Small intestine (tissue), 7 donors: Measurements from ENCODE around the gene C19orf38. TPM values are rescaled to one million over a fixed set of nuclear protein-coding genes. Genes with fewer than 3 reads are reported as not detected.
"Not testable (repeated sequence)": the region's sequence is repeated elsewhere in the genome, so short reads cannot be mapped to it uniquely, and the experiment has no call there.

ENCODE experiments used
- DNase-seq, 2 donors: peaks; one replicate each; pipeline versions ENCODE4 v3.0.0 to v3.0.0-alpha.2; 2013
- FAIRE-seq: peaks from 2 replicates; lab custom pipeline; 2012; peaks lifted over from hg19 to GRCh38; lab: Jason Lieb, UNC
- H3K27ac ChIP-seq, 3 donors: one replicate each; pipeline ENCODE4 v1.5.1; 2013; ENCODE audit warnings: low read length in 2 of 3, mild to moderate bottlenecking in 2 of 3, control low read depth in 1 of 3, inconsistent platforms in 1 of 3, low read depth in 1 of 3, moderate library complexity in 1 of 3
- H3K27me3 ChIP-seq, 3 donors: one replicate each; pipeline ENCODE4 v1.6.1; 2013; ENCODE audit warnings: low read length in 3 of 3, inconsistent platforms in 1 of 3; ENCODE audit not compliant: control insufficient read depth in 3 of 3, insufficient read depth in 3 of 3
- H3K36me3 ChIP-seq, 3 donors: one replicate each; pipeline ENCODE4 v1.6.1; 2013; ENCODE audit warnings: low read length in 3 of 3, inconsistent platforms in 1 of 3, low read depth in 1 of 3, mild to moderate bottlenecking in 1 of 3, moderate library complexity in 1 of 3; ENCODE audit not compliant: control insufficient read depth in 3 of 3, insufficient read depth in 2 of 3
- H3K4me1 ChIP-seq, 3 donors: one replicate each; pipeline ENCODE4 v1.6.1; 2013; ENCODE audit warnings: low read length in 2 of 3, inconsistent platforms in 1 of 3, low read depth in 1 of 3, mild to moderate bottlenecking in 1 of 3, moderate library complexity in 1 of 3; ENCODE audit not compliant: control insufficient read depth in 3 of 3, insufficient read depth in 2 of 3
- H3K4me3 ChIP-seq, 3 donors: one replicate each; pipeline ENCODE4 v1.5.1; 2013; ENCODE audit warnings: low read length in 3 of 3, control low read depth in 1 of 3, inconsistent platforms in 1 of 3, low read depth in 1 of 3, mild to moderate bottlenecking in 1 of 3, moderate library complexity in 1 of 3
- H3K9me3 ChIP-seq, 2 donors: one replicate each; pipeline ENCODE4 v1.6.1; 2013; ENCODE audit warnings: low read depth in 1 of 2, low read length in 1 of 2; ENCODE audit not compliant: control insufficient read depth in 2 of 2, insufficient read depth in 1 of 2
- WGBS, 3 donors: extraction: QIAGEN DNeasy Blood & Tissue Kit; methylation state at CpG; one replicate each; pipeline ENCODE4 v1.1.7; 2013; 5-methylcytosine and 5-hydroxymethylcytosine counted together
- polyA plus RNA-seq, 4 donors: library from polyadenylated mRNA; stranded (reverse) in 3 of 4; unstranded in 1 of 4; fragments of 200-250 nt in 3 of 4; fragments of 120-200 nt in 1 of 4; gene quantifications; one replicate each; pipeline versions ENCODE4 v1.2.1 to v1.2.3, GENCODE V29; 2013
- donor health status: healthy with polysubstance abuse.
- donor health status: control.
- donor health status: control.
- donor health status: Bipolar disorder and iron deficiency.
- donor health status: healthy.

C19orf38 gene
- polyA plus RNA-seq, 4 donors: 1.1 to 2.6 (median 1.8) TPM

DNA sequence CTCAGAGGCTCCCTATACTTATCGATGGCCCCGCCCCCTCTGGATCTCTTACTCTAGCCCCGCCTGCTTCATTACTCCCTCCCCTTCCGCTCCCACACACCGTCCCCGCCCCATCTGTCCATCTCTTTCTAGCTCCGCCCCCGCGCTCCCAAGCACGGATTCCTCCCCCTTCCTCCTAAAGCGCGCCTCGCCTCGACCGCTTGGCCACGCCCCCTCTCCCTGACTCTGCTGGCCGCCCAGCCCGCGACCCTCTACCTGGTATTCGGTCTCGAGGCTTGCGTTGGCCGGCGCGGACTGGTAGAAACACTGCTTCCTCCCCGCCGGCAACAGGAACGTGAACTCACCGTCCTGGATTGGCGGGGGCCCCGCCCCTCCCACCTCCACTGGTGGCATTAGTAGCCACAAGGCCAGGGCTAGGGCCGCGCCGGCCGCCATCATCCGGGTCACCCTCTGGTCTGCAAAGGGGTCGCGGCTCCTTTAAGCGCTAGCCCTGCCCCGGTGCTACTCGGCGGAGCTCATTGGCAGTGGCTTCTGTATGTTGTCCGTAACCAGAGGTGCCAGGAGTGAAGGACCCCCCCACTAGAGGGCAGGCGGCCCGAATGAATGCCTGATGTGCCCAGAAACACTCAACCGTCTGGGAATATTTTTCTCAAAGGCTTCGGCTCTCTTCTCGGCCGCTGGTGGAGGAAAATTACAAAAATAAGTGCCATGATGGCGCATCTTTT is 12.3 kb upstream of the C19orf38 start, which contains the start of gene TMED1:
TMED1 (minus strand) TSS at position 459 of the 725 bp plus-strand sequence; CDS start at position 438, 21 bp downstream.
- FAIRE-seq (no peak), DNase-seq (peak; percentile 92 to 99)
- peak within 1 kb of the TSS; percentile 92 to 100 (median 93) for H3K27ac ChIP-seq
- 0 to 1% (median 1%) methylated on average over 50 of the region's 50 CpGs for WGBS, 3 donors
- H3K36me3 ChIP-seq: peaks cover 3 to 43% (median 11%) of the 10 kb centered on the region in 3 donors
- peaks cover 0 to 14% (median 0%) of the 10 kb centered on the region in 3 donors for H3K4me1 ChIP-seq
- H3K27me3 ChIP-seq: no peaks in the 10 kb centered on the region
- H3K4me3 ChIP-seq: peak within 1 kb of the TSS; percentile 37 to 96 (median 70)
- H3K9me3 ChIP-seq: peaks cover 0 to 12% of the 10 kb centered on the region in 2 donors

DNA sequence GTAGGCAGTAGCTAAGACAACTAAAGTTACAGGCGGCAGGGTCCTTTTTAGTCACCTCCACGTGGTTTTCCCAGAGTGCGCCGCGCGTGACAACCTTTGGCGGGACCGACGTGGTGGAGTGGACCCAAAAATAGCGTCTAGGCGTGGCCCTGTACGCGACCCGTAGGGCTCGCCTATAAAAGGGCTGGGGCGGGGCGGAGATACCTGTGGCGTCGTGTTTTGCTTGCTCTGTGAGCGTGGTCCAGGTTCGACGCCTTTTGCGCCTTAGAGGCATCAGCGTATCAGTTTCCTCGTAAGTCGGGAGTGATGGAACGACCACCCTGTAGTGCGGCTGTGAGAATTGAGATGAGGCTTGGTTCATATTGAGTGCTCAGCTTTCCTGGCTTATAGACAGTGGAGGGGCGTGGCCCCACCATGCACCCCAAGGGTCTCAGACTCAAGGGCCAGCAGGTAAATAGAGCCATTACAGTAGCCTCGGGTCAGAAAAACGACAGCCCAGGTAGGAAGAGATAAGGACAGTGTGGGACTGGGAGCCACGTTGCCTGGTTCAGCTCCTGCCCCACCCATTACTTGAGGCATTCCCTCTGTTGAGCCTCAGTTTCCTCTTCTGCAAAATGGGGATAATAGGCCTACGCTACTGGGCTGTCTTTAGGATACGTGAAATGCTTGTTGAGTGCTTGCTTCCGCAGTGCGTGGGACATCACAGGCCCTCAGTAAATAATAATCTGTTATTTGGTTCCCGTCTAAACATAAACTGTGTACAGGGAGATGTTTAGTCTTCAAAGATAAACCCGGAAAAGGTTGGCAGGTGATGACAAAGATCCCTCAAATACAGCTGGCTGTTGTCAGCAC is 11.5 kb upstream of the C19orf38 start:
- Histone ChIP-seq H3K4me1 (peaks cover 0 to 14% (median 0%) of the 10 kb centered on the region in 3 donors), H3K4me3 (peak overlapping the region in 2 of 3 donors; percentile 70 to 96), H3K27me3 (no peaks in the 10 kb centered on the region), H3K9me3 (peaks cover 0 to 12% of the 10 kb centered on the region in 2 donors), H3K27ac (peak overlapping the region; percentile 92 to 100 (median 93)), H3K36me3 (peaks cover 3 to 35% (median 5%) of the 10 kb centered on the region in 3 donors)
- WGBS, 3 donors: 34 to 38% (median 37%) methylated on average over 38 of the region's 38 CpGs
- peak; percentile 86 to 94 for DNase-seq
- FAIRE-seq: no peak

GRCh38 chr19:10837649-10838048 is 10.6 kb upstream of the C19orf38 start:
- H3K27ac ChIP-seq, H3K27me3 ChIP-seq, DNase-seq, FAIRE-seq, H3K4me3 ChIP-seq: not testable (repeated sequence)
- Histone ChIP-seq H3K9me3 (peaks cover 0 to 12% of the 10 kb centered on the region in 2 donors), H3K36me3 (peaks cover 2 to 26% (median 3%) of the 10 kb centered on the region in 3 donors), H3K4me1 (peaks cover 0 to 14% (median 0%) of the 10 kb centered on the region in 3 donors)
- WGBS, 3 donors: 95 to 96% (median 96%) methylated on average over 7 of the region's 7 CpGs

DNA sequence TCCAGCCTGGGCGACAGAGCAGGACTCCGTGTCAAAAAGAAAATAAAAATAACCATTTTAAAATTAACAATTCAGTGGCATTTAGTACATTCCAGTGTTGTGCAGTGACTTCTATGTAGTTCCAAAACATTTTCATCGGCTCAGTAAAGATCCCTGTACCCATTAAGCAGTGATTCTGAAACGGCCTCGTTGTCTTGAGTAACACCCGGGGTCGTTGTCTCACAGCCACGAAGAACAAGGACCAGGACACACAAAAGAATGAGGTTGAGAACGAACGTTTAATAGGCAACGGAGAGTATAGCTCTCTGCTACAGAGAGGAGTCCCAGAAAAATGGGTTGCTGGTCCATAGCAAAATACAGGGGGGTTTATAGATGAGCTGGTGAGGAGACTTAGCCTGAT is 9.8 kb upstream of the C19orf38 start:
- no peak overlapping the region for H3K27ac ChIP-seq
- no peak for DNase-seq

DNA sequence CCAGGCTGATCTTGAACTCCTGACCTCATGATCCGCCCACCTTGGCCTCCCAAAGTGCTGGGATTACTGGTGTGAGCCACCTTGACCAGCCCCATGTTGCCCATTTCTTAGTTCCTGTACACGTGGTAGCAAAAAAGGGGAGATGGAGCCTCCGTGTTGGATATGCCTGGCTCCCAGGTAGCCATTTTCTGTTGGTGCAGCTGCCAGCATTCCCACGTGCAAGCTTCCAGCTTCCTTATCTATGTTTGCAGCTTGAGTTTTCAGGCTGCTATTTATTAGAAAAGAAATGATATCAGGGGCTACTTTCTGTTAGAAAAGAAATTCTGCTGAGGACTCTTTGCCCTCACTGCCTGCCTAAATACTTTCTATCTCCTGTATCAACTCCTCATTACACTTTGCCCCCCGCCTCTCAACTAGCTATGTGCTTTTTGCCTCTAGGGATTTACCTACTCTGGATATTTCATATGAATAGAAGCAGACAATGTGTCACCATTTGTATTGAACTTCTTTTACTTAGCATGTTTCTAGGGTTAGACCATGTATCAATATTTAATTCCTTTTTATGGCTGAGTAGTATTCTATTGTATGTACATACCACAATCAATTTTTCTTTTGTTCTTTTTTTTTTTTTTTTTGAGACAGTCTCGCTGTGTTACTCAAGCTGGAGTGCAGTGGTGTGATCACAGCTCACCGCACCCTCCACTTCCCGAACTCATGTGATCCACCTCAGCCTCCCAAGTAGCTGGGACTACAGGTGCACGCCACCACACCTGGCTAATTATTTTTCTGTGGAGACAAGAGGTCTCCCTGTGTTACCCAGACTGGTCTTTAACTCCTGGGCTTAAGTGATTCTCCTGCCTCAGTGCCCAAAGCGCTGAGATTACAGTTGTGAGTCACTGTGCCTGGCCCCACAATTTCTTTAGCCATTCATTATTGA is 8.8 kb upstream of the C19orf38 start:
- H3K4me3 ChIP-seq: no peak overlapping the region
- WGBS, 3 donors: 74 to 83% (median 80%) methylated on average over 10 of the region's 10 CpGs
- peaks cover 0 to 12% of the 10 kb centered on the region in 2 donors for H3K9me3 ChIP-seq
- peaks cover 0 to 14% (median 0%) of the 10 kb centered on the region in 3 donors for H3K4me1 ChIP-seq
- no peak for DNase-seq
- no peak overlapping the region for H3K27ac ChIP-seq
- FAIRE-seq: no peak
- H3K36me3 ChIP-seq: peaks cover 0 to 9% (median 0%) of the 10 kb centered on the region in 3 donors
- H3K27me3 ChIP-seq: no peaks in the 10 kb centered on the region

More for the DNA sequence above, 9.8 kb upstream of the C19orf38 start:
- Histone ChIP-seq H3K4me3 (no peak overlapping the region), H3K27me3 (no peaks in the 10 kb centered on the region), H3K36me3 (peaks cover 0 to 19% (median 0%) of the 10 kb centered on the region in 3 donors), H3K9me3 (peaks cover 0 to 12% of the 10 kb centered on the region in 2 donors), H3K4me1 (peaks cover 0 to 14% (median 0%) of the 10 kb centered on the region in 3 donors)
- no peak for FAIRE-seq
- WGBS, 3 donors: 86 to 88% (median 87%) methylated on average over 11 of the region's 11 CpGs

DNA sequence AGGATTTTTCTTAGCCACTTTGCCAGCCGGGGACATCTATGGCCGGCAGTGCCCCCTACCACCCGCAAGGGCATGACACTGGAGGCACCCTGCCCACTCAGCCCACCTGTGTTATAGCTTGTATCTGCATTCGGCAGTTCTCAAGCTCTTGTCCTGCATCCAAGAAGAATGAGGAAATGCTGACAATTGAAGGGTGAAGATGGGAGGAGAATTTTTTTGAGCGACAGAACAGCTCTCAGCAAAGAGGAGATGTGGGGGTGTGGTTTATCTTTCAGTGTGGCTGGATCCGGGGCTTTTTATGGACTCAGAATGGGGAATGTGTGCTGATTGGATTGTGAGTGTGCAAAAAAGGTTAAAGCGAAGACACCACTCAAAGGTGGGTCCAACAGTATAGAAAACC is 5.4 kb upstream of the C19orf38 start:
- WGBS, 3 donors: 86 to 89% (median 89%) methylated on average over 7 of the region's 7 CpGs
- no peak for FAIRE-seq
- no peak overlapping the region for H3K4me3 ChIP-seq

DNA sequence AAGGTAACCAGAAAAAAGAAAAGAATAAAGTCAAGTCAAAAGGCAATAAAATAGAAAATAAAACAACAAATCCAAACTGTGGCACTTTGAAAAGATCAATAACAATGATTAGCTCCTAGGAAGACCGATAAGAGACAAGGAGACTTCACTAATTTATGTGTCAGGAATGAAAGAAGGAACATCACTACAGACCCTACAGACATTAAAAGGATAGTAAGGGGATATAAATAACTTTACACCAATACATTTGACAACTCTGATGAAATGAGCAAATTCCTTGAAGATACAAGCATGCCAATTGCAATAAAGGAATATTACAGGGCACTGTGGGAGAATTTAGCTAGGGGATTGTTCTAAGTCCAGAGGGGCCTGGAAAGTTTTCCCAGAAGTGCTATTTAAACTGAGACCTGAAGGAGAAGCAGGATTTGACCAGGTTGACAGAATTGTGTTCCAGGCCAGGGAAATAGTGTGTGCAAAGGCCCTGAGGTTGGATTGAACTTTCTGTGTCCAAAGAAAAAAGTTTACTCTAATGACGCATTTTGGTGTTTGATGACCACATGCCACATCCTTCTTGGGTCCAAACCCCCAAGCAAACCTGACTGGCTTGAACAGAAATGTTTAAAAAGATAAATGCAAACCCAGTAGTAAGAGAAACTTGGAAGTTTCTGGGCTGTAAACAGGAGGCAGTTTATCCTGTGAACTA is 1.6 kb upstream of the C19orf38 start:
- peaks cover 0 to 2% (median 0%) of the 10 kb centered on the region in 3 donors for H3K36me3 ChIP-seq
- peaks cover 0 to 8% of the 10 kb centered on the region in 2 donors for H3K9me3 ChIP-seq
- FAIRE-seq (no peak), DNase-seq (no peak)
- no peak overlapping the region for H3K27ac ChIP-seq
- H3K4me1 ChIP-seq: no peaks in the 10 kb centered on the region
- H3K27me3 ChIP-seq: no peaks in the 10 kb centered on the region
- H3K4me3 ChIP-seq: no peak overlapping the region
- 60 to 77% (median 75%) methylated on average over 2 of the region's 2 CpGs for WGBS, 3 donors

More for the DNA sequence above, 5.4 kb upstream of the C19orf38 start:
- peaks cover 0 to 5% of the 10 kb centered on the region in 2 donors for H3K9me3 ChIP-seq
- no peaks in the 10 kb centered on the region for H3K4me1 ChIP-seq
- H3K36me3 ChIP-seq: no peaks in the 10 kb centered on the region
- no peak for DNase-seq
- H3K27me3 ChIP-seq: no peaks in the 10 kb centered on the region
- no peak overlapping the region for H3K27ac ChIP-seq
